Heart left ventricle (tissue), 16 donors: ENCODE results near the gene ASCL5. TPM values are rescaled to one million over a fixed set of nuclear protein-coding genes. Genes with fewer than 3 reads are reported as not detected.
A peak's percentile ranks its signal among the peaks of the same experiment; 100 is the strongest.

Experiments used
- ATAC-seq, 4 donors: fragments of 200-7000 bp; cut with Tn5 transposase; one replicate each; pipeline ENCODE4 v1.9.1; 2020 to 2022; ENCODE audit warnings: moderate library complexity in 4 of 4, mild to moderate bottlenecking in 3 of 4, moderate number of reproducible peaks in 1 of 4
- DNase-seq, 5 donors: peaks; one replicate each; pipeline ENCODE4 v3.0.0-alpha.2; 2020
- H3K27ac ChIP-seq, 12 donors: fragments of 200-600 bp; sonication (generic) in 4 of 12; one replicate each; pipeline versions ENCODE4 v1.5.0 to v1.8.0; 2016 to 2022; ENCODE audit warnings: mild to moderate bottlenecking in 2 of 12
- H3K27me3 ChIP-seq, 9 donors: fragments of 200-600 bp; sonication (generic) in 2 of 9; one replicate each; pipeline versions ENCODE4 v1.5.1 to v1.8.0; 2016 to 2022; ENCODE audit warnings: mild to moderate bottlenecking in 3 of 9
- H3K36me3 ChIP-seq, 9 donors: fragments of 200-600 bp; sonication (generic) in 2 of 9; one replicate each; pipeline versions ENCODE4 v1.5.0 to v1.8.0; 2018 to 2022; ENCODE audit warnings: mild to moderate bottlenecking in 2 of 9
- H3K4me1 ChIP-seq, 12 donors: fragments of 200-600 bp; sonication (generic) in 4 of 12; one replicate each; pipeline versions ENCODE4 v1.5.0 to v1.8.0; 2016 to 2022; ENCODE audit warnings: mild to moderate bottlenecking in 3 of 12
- H3K4me3 ChIP-seq, 12 donors: fragments of 200-600 bp; sonication (generic) in 4 of 12; one replicate each; pipeline versions ENCODE4 v1.5.0 to v1.8.0; 2017 to 2022; ENCODE audit warnings: mild to moderate bottlenecking in 9 of 12, moderate library complexity in 4 of 12
- H3K9me3 ChIP-seq, 12 donors: fragments of 200-600 bp; sonication (generic) in 4 of 12; one replicate each; pipeline versions ENCODE4 v1.5.0 to v1.8.0; 2016 to 2022; ENCODE audit warnings: mild to moderate bottlenecking in 1 of 12
- CTCF ChIP-seq, 12 donors: fragments of 200-600 bp; sonication (generic) in 4 of 12; IDR thresholded peaks; one replicate each; pipeline versions ENCODE4 v1.5.0 to v1.8.0; 2018 to 2022; ENCODE audit warnings: antibody characterized with exemption in 12 of 12, mild to moderate bottlenecking in 5 of 12
- POLR2A ChIP-seq, 2 donors: fragments of 450-650 bp; IDR thresholded peaks; one replicate each; pipeline ENCODE4 v1.6.1; 2017; ENCODE audit warnings: antibody characterized with exemption in 2 of 2, mild to moderate bottlenecking in 2 of 2, moderate library complexity in 2 of 2
- WGBS, 4 donors: extraction: QIAGEN DNeasy Blood & Tissue Kit in 2 of 4; methylation state at CpG; one replicate each; pipeline versions ENCODE4 v1.1.5 to v1.1.7; 2013 to 2018; 5-methylcytosine and 5-hydroxymethylcytosine counted together
- intact Hi-C, 10 donors: fragments of 100-400 bp; cut with DNase I; formaldehyde crosslinking; loops; one replicate each; pipeline versions ENCODE4 v1.11.1 to v1.14.2; 2022
- polyA plus RNA-seq, 2 donors: library from polyadenylated mRNA; stranded (reverse); fragments of 200-250 nt; gene quantifications; one replicate each; pipeline ENCODE4 v1.2.3, GENCODE V29; 2013
- total RNA-seq, 9 donors: library from RNA; depleted of rRNA in 2 of 9; stranded (reverse); fragments of >200 nt in 2 of 9; fragmentation: NEBNext Ultra II Directional in 3 of 9; extraction: Animal tissue kit (Norgen Biotek cat#: 25700) in 3 of 9; gene quantifications; one replicate each; pipeline versions ENCODE4 v1.1.0 to v1.2.4, GENCODE V29; 2016 to 2023
- donor health status: ischemic (EF 13 %, LVEDD 7.1; RV severe dilation, severe dysfunction).
- donor health status: healthy with polysubstance abuse.
- donor health status: DM: no; HTN: yes; CAD: no.
- donor health status: DM: no; HTN: no; CAD: no.
- donor health status: ischemic (EF 25% LVEDD 6.9; RV normal size, moderate dysfunction).
- donor health status: ischemic (EF 25% LVEDD 5.7; RV mildly dilated, moderate dysfunction).
- donor health status: healthy.
- donor health status: DM: yes; HTN: yes; CAD: no.
- donor health status: ischemic (EF 35%, LVEDD 5.7; RV mildly dilated, moderate dysfunction).
- donor health status: nonischemic (EF 11% LVEDD 7.7; RV severe dilation, severe dysfunction).
- donor health status: DM: yes; HTN: yes; CAD: no.
- donor health status: PGD.
- donor health status: ischemic (EF 29% LVEDD 5.4; RV normal size, mild dysfunction).
- donor health status: nonischemic (EF 23%, LVEDD 6.1; RV moderate dilation, normal function).

ASCL5 gene
- total and polyA plus RNA-seq, 11 donors = not detected

GRCh38 chr1:201128476-201128875 is 1.5 kb upstream of the ASCL5 start:
- no peak for TF ChIP-seq POLR2A (IDR thresholded peaks at IDR 0.05)
- no peak for TF ChIP-seq CTCF (IDR thresholded peaks at IDR 0.05)
- Histone ChIP-seq H3K27me3 (peaks cover 0 to 10% (median 0%) of the 10 kb centered on the region in 9 donors), H3K9me3 (no peaks in the 10 kb centered on the region), H3K4me1 (no peaks in the 10 kb centered on the region), H3K4me3 (no peak overlapping the region), H3K36me3 (no peaks in the 10 kb centered on the region), H3K27ac (no peak overlapping the region)
- DNase-seq = peak in 1 of 5 donors; percentile 47
- no peak for ATAC-seq
- intact Hi-C loops = no loop called here
- WGBS, 4 donors = 95 to 98% (median 95%) methylated on average over 9 of the region's 9 CpGs

GRCh38 chr1:201127755-201128455 is 921 bp upstream of the ASCL5 start:
- no peak for ATAC-seq
- TF ChIP-seq POLR2A (IDR thresholded peaks at IDR 0.05) (no peak), CTCF (IDR thresholded peaks at IDR 0.05) (no peak)
- H3K27ac ChIP-seq = no peak overlapping the region
- DNase-seq = no peak
- WGBS, 4 donors = 86 to 91% (median 90%) methylated on average over 13 to 17 of the region's 17 CpGs
- no peaks in the 10 kb centered on the region for H3K4me1 ChIP-seq
- peaks cover 0 to 10% (median 0%) of the 10 kb centered on the region in 9 donors for H3K27me3 ChIP-seq
- intact Hi-C loops = no loop called here
- H3K4me3 ChIP-seq = no peak overlapping the region
- H3K9me3 ChIP-seq = no peaks in the 10 kb centered on the region
- no peaks in the 10 kb centered on the region for H3K36me3 ChIP-seq

GRCh38 chr1:201126463-201126831 is 537 bp downstream of the ASCL5 start:
- Histone ChIP-seq H3K27me3 (peaks cover 0 to 23% (median 0%) of the 10 kb centered on the region in 9 donors), H3K4me3 (no peak overlapping the region), H3K4me1 (no peaks in the 10 kb centered on the region), H3K27ac (no peak overlapping the region), H3K9me3 (no peaks in the 10 kb centered on the region), H3K36me3 (no peaks in the 10 kb centered on the region)
- intact Hi-C loops = no loop called here
- TF ChIP-seq POLR2A (IDR thresholded peaks at IDR 0.05) (no peak), CTCF (IDR thresholded peaks at IDR 0.05) (no peak)
- 65 to 85% (median 78%) methylated on average over 3 of the region's 3 CpGs for WGBS, 4 donors
- DNase-seq (no peak), ATAC-seq (no peak)

GRCh38 chr1:201125800-201126199 is 1.2 kb downstream of the ASCL5 start:
- DNase-seq (no peak), ATAC-seq (no peak)
- H3K36me3 ChIP-seq = no peaks in the 10 kb centered on the region
- TF ChIP-seq POLR2A (IDR thresholded peaks at IDR 0.05) = no peak
- TF ChIP-seq CTCF (IDR thresholded peaks at IDR 0.05) = no peak
- H3K4me1 ChIP-seq = no peaks in the 10 kb centered on the region
- WGBS, 4 donors = 58 to 74% (median 67%) methylated on average over 7 of the region's 7 CpGs
- intact Hi-C loops = no loop called here
- H3K27me3 ChIP-seq = peaks cover 0 to 26% (median 0%) of the 10 kb centered on the region in 9 donors
- H3K9me3 ChIP-seq = no peaks in the 10 kb centered on the region
- H3K4me3 ChIP-seq = no peak overlapping the region
- H3K27ac ChIP-seq = no peak overlapping the region
